Measurements from ENCODE around the gene PGPEP1.
A peak's percentile ranks its signal among the peaks of the same experiment; 100 is the strongest.

- TF ChIP-seq MAX (IDR thresholded peaks at IDR 0.05; ENCODE audit: low read depth) (0 out of 2 replicates have a peak, but pooled peaks have one; percentile 15), POLR2AphosphoS5 (IDR thresholded peaks at IDR 0.05; ENCODE audit: low read depth, low read length) (peak; percentile 35; the same call in 1 of the 2 replicates)
- TF ChIP-seq, protein P1, sequence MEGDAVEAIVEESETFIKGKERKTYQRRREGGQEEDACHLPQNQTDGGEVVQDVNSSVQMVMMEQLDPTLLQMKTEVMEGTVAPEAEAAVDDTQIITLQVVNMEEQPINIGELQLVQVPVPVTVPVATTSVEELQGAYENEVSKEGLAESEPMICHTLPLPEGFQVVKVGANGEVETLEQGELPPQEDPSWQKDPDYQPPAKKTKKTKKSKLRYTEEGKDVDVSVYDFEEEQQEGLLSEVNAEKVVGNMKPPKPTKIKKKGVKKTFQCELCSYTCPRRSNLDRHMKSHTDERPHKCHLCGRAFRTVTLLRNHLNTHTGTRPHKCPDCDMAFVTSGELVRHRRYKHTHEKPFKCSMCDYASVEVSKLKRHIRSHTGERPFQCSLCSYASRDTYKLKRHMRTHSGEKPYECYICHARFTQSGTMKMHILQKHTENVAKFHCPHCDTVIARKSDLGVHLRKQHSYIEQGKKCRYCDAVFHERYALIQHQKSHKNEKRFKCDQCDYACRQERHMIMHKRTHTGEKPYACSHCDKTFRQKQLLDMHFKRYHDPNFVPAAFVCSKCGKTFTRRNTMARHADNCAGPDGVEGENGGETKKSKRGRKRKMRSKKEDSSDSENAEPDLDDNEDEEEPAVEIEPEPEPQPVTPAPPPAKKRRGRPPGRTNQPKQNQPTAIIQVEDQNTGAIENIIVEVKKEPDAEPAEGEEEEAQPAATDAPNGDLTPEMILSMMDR (IDR thresholded peaks at IDR 0.05): no peak
- TF ChIP-seq, protein P2, sequence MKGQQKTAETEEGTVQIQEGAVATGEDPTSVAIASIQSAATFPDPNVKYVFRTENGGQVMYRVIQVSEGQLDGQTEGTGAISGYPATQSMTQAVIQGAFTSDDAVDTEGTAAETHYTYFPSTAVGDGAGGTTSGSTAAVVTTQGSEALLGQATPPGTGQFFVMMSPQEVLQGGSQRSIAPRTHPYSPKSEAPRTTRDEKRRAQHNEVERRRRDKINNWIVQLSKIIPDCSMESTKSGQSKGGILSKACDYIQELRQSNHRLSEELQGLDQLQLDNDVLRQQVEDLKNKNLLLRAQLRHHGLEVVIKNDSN (IDR thresholded peaks at IDR 0.05; ENCODE audit: borderline replicate concordance, low read depth): no peak
Observed at GRCh38 chr19:18417250-18418028, 77.0 kb downstream of the PGPEP1 start.

Data from SK-N-SH (cell line).